H1 (cell line): Measurements from ENCODE around the gene BPI. TPM values are rescaled to one million over a fixed set of nuclear protein-coding genes. Genes with fewer than 3 reads are reported as not detected.

Experiments used
- CTCF ChIA-PET: fragments of 300-600 bp; sonication (Branson Sonifier 250); formaldehyde crosslinking; loops from one replicate; lab custom pipeline; 2021; ENCODE audit not compliant: partially characterized antibody; lab: Charles Lee
- POLR2A ChIA-PET: fragments of 300-600 bp; sonication (Branson Sonifier 250); formaldehyde crosslinking; loops from one replicate; lab custom pipeline; 2021; ENCODE audit warnings: inconsistent platforms; ENCODE audit not compliant: partially characterized antibody; lab: Charles Lee
- DNase-seq, 2 experiments: peaks; one replicate each; pipeline versions ENCODE4 v3.0.0 to v3.0.0-alpha.2; 2010 to 2022; ENCODE audit warnings: low spot score in 2 of 2, low read depth in 1 of 2, mixed read lengths in 1 of 2
- FAIRE-seq: peaks from 2 replicates; lab custom pipeline; 2011; peaks lifted over from hg19 to GRCh38; lab: Jason Lieb, UNC
- H2AFZ ChIP-seq: 2 replicates; pipeline ENCODE4 v1.8.1; 2012; ENCODE audit warnings: low read length, inconsistent platforms
- H2AK5ac ChIP-seq: 2 replicates; pipeline ENCODE4 v1.6.1; 2013; ENCODE audit warnings: low read depth, low read length
- H2BK120ac ChIP-seq: replicated peaks from 2 replicates; pipeline ENCODE3; 2013; ENCODE audit warnings: low read depth, low read length, inconsistent platforms
- H2BK12ac ChIP-seq: 2 replicates; pipeline ENCODE4 v1.6.1; 2013; ENCODE audit warnings: low read depth, low read length
- H2BK15ac ChIP-seq: 2 replicates; pipeline ENCODE4 v1.6.1; 2013; ENCODE audit warnings: low read length
- H2BK20ac ChIP-seq: 2 replicates; pipeline ENCODE4 v1.6.1; 2013; ENCODE audit warnings: low read length
- H2BK5ac ChIP-seq: 2 replicates; pipeline ENCODE4 v1.6.1; 2013; ENCODE audit warnings: low read depth, low read length
- H3K14ac ChIP-seq: 2 replicates; pipeline ENCODE4 v1.6.1; 2013; ENCODE audit warnings: inconsistent platforms; ENCODE audit not compliant: insufficient read length
- H3K18ac ChIP-seq: 2 replicates; pipeline ENCODE4 v1.6.1; 2013; ENCODE audit warnings: low read length; ENCODE audit errors: extremely low read depth
- H3K23ac ChIP-seq: 2 replicates; pipeline ENCODE4 v1.6.1; 2013; ENCODE audit warnings: inconsistent platforms; ENCODE audit not compliant: insufficient read length
- H3K23me2 ChIP-seq: 2 replicates; pipeline ENCODE4 v1.6.1; 2013; ENCODE audit warnings: low read depth, low read length
- H3K27ac ChIP-seq: 2 replicates; pipeline ENCODE4 v1.6.1; 2011; ENCODE audit warnings: low read depth, low read length, inconsistent platforms
- H3K27me3 ChIP-seq, 4 experiments: replicated peaks in 1 of 4; 1 replicate in 1 of 4; 2 replicates in 3 of 4; pipeline versions ENCODE4 v1.6.1 to v1.8.1; 2011 to 2013; ENCODE audit warnings: low read length in 3 of 4, mild to moderate bottlenecking in 3 of 4, inconsistent platforms in 2 of 4, mixed read lengths in 2 of 4, moderate library complexity in 1 of 4; ENCODE audit not compliant: control insufficient read depth in 3 of 4, insufficient read depth in 3 of 4; ENCODE audit errors: extremely low read depth in 1 of 4
- H3K36me3 ChIP-seq, 4 experiments: 2 replicates each; pipeline versions ENCODE4 v1.6.1 to v1.8.1; 2011 to 2013; ENCODE audit warnings: mild to moderate bottlenecking in 4 of 4, low read length in 3 of 4, moderate library complexity in 2 of 4, control low read depth in 1 of 4, inconsistent platforms in 1 of 4; ENCODE audit not compliant: insufficient read depth in 4 of 4, control insufficient read depth in 2 of 4
- H3K4ac ChIP-seq: replicated peaks from 2 replicates; pipeline ENCODE3; 2013; ENCODE audit warnings: low read length, low read depth, mixed read lengths, inconsistent platforms; ENCODE audit not compliant: insufficient read length
- H3K4me1 ChIP-seq, 4 experiments: replicated peaks in 1 of 4; 1 replicate in 1 of 4; 2 replicates in 3 of 4; pipeline versions ENCODE4 v1.6.1 to v1.8.1; 2011 to 2013; ENCODE audit warnings: low read length in 3 of 4, inconsistent platforms in 2 of 4, mixed read lengths in 1 of 4; ENCODE audit not compliant: insufficient read depth in 4 of 4, control insufficient read depth in 3 of 4
- H3K4me2 ChIP-seq, 2 experiments: 2 replicates each; pipeline versions ENCODE4 v1.6.1 to v1.8.1; 2011 to 2013; ENCODE audit warnings: low read depth in 2 of 2, low read length in 2 of 2, control low read depth in 1 of 2, inconsistent platforms in 1 of 2, mild to moderate bottlenecking in 1 of 2; ENCODE audit not compliant: insufficient read depth in 1 of 2
- H3K4me3 ChIP-seq, 4 experiments: fragments of 200-600, 300-600 bp in 1 of 4; sonication (generic), shearing (Covaris generic), sonication (Bioruptor Twin) in 1 of 4; 2 replicates each; pipeline versions ENCODE4 v1.5.1 to v1.8.1; 2011 to 2016; ENCODE audit warnings: low read length in 4 of 4, low read depth in 3 of 4, control low read depth in 2 of 4, inconsistent platforms in 2 of 4, mild to moderate bottlenecking in 2 of 4, mixed read lengths in 1 of 4, moderate library complexity in 1 of 4; ENCODE audit not compliant: insufficient read depth in 2 of 4; ENCODE audit errors: extremely low read depth in 1 of 4
- H3K56ac ChIP-seq: replicated peaks from 2 replicates; pipeline ENCODE3; 2013; ENCODE audit warnings: low read depth, mild to moderate bottlenecking, mixed read lengths, low read length, inconsistent platforms; ENCODE audit not compliant: insufficient read length
- H3K79me1 ChIP-seq: 2 replicates; pipeline ENCODE4 v1.6.1; 2013; ENCODE audit warnings: low read depth, low read length, control low read depth
- H3K79me2 ChIP-seq, 2 experiments: 2 replicates each; pipeline versions ENCODE4 v1.6.1 to v1.8.1; 2012 to 2013; ENCODE audit warnings: low read length in 2 of 2, mild to moderate bottlenecking in 2 of 2, inconsistent platforms in 1 of 2; ENCODE audit not compliant: insufficient read depth in 2 of 2, control insufficient read depth in 1 of 2
- H3K9ac ChIP-seq, 4 experiments: replicated peaks in 1 of 4; 1 replicate in 1 of 4; 2 replicates in 3 of 4; pipeline versions ENCODE4 v1.6.1 to v1.8.1; 2011 to 2013; ENCODE audit warnings: low read depth in 3 of 4, low read length in 3 of 4, control low read depth in 2 of 4, mild to moderate bottlenecking in 2 of 4, moderate library complexity in 2 of 4, inconsistent platforms in 1 of 4; ENCODE audit errors: extremely low read depth in 1 of 4
- H3K9me3 ChIP-seq, 2 experiments: 2 replicates each; pipeline versions ENCODE4 v1.6.1 to v1.8.1; 2012 to 2013; ENCODE audit warnings: mild to moderate bottlenecking in 2 of 2, moderate library complexity in 2 of 2, control low read depth in 1 of 2, inconsistent platforms in 1 of 2, low read depth in 1 of 2, low read length in 1 of 2, mixed read lengths in 1 of 2; ENCODE audit not compliant: insufficient read depth in 2 of 2
- H4K20me1 ChIP-seq, 2 experiments: replicated peaks in 1 of 2; 2 replicates each; pipeline versions ENCODE3 to v1.8.1; 2011 to 2013; ENCODE audit warnings: inconsistent platforms in 2 of 2, low read length in 2 of 2, mild to moderate bottlenecking in 1 of 2; ENCODE audit not compliant: insufficient read depth in 2 of 2, control insufficient read depth in 1 of 2
- H4K5ac ChIP-seq: 2 replicates; pipeline ENCODE4 v1.6.1; 2013; ENCODE audit warnings: low read length, low read depth, mixed read lengths, inconsistent platforms; ENCODE audit not compliant: insufficient read length
- H4K8ac ChIP-seq: 2 replicates; pipeline ENCODE4 v1.8.0; 2013; ENCODE audit warnings: mild to moderate bottlenecking, moderate library complexity, low read length, inconsistent platforms; ENCODE audit not compliant: insufficient read depth; ENCODE audit errors: extremely low read depth
- H4K91ac ChIP-seq: replicated peaks from 2 replicates; pipeline ENCODE3; 2013; ENCODE audit warnings: low read length, mixed read lengths, inconsistent platforms; ENCODE audit not compliant: insufficient read length
- CEBPB ChIP-seq: IDR thresholded peaks from 2 replicates; pipeline ENCODE4 v1.6.1; 2012; ENCODE audit warnings: low read depth, low read length
- HDAC2 ChIP-seq, 2 experiments: fragments of 300-600 bp in 1 of 2; sonication (generic) in 1 of 2; IDR thresholded peaks; 2 replicates each; pipeline ENCODE4 v1.6.1; 2011 to 2012; ENCODE audit warnings: low read depth in 2 of 2, low read length in 2 of 2, mild to moderate bottlenecking in 2 of 2, moderate library complexity in 2 of 2, borderline replicate concordance in 1 of 2, inconsistent platforms in 1 of 2
- JUN ChIP-seq: IDR thresholded peaks from 2 replicates; pipeline ENCODE4 v1.6.1; 2011; ENCODE audit warnings: low read depth, mild to moderate bottlenecking, improper control_type of control experiment, low read length
- KDM1A ChIP-seq: fragments of 200-600, 300-600 bp; sonication (generic); IDR thresholded peaks from 2 replicates; pipeline ENCODE4 v1.7.1; 2016; ENCODE audit warnings: mild to moderate bottlenecking, low read length, borderline replicate concordance
- KDM4A ChIP-seq: IDR thresholded peaks from one replicate; pipeline ENCODE4 v1.7.1; 2012; ENCODE audit warnings: low read depth, mild to moderate bottlenecking, moderate library complexity, low read length, inconsistent platforms; ENCODE audit not compliant: severe bottlenecking
- SIRT6 ChIP-seq: IDR thresholded peaks from one replicate; pipeline ENCODE4 v1.7.1; 2012; ENCODE audit warnings: low read length, inconsistent platforms
- WGBS, 2 experiments: shearing (Covaris generic) in 1 of 2; methylation state at CpG; one replicate each; pipeline versions ENCODE4 v1.1.6 to v1.1.7; 2013 to 2015; ENCODE audit warnings: low lambda C conversion rate in 2 of 2, mixed read lengths in 2 of 2, inconsistent platforms in 1 of 2, low coverage in 1 of 2, missing lambda C conversion rate in 1 of 2; ENCODE audit not compliant: insufficient replicate concordance in 2 of 2, insufficient coverage in 1 of 2, insufficient read length in 1 of 2; ENCODE audit errors: extremely low coverage in 1 of 2, missing lambda C conversion rate in 1 of 2; 5-methylcytosine and 5-hydroxymethylcytosine counted together
- polyA plus RNA-seq, 7 experiments: library from polyadenylated mRNA; depleted of rRNA in 3 of 7; stranded (reverse) in 5 of 7; unstranded in 2 of 7; fragments of >200 nt in 5 of 7; fragments of 200-250 nt in 2 of 7; gene quantifications; 1 replicate in 5 of 7; 2 replicates in 1 of 7; 4 replicates in 1 of 7; pipeline versions ENCODE4 v1.2.1 to v1.2.3, GENCODE V29; 2011 to 2013; ENCODE audit warnings: missing spikeins in 2 of 7, mixed read lengths in 2 of 7
- total RNA-seq: library from RNA; stranded (reverse); fragmentation: NEBNext Ultra II Directional; extraction: Animal tissue kit (Norgen Biotek cat#: 25700); gene quantifications from 2 replicates; pipeline ENCODE4 v1.2.1, GENCODE V29; 2021

Gene BPI
- total and polyA plus RNA-seq, 2 of the 8 experiments (the other 6 are each of a cell fraction or from before 2014, with no cell fraction given): not detected

DNA sequence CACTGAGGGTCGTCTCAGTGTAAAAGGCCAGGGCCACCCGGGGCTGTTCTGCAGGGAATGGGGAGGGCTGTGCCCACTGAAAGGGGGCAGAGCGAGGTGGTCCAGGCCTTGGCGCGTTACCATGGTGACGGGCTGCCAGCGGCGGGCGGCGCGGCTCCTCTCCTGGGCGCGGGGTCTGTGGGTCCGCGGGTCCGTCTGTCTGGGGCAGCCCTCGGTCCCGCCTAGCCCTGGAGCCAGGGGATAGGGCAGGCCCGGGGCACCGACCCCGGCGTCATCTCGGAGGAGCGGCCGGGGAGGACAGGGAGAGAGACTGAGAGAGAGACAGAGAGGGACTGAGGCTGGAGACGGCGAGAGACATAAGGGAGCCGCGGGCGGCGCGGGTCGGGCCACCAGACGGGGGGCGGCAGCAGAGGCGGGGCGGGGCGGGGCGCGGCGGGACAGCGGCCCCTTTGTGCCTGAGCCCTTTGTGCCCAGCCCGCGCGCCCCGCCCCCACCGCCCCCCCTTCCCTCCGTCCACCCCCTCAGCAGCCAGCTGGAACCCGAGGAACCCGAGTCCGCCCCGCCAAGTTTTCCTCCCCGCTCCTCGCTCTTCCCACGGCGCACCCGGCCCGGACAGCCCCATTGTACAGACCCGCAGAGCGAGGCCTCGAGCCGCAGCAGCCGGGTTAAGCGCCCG is 43.4 kb upstream of the BPI start, which contains the start of gene KIAA1755:
Gene KIAA1755, minus strand, starts transcription at position 358 of the 676 bp plus-strand sequence. Its CDS starts 235 bp downstream, at position 123.
- 10% methylated on average over 31 of the region's 65 CpGs; no CpG with 5 or more reads in 1 of the 2 experiments for WGBS, 2 experiments
- peak; percentile 86; the same call in 1 of the 2 replicates for TF ChIP-seq KDM1A
- TF ChIP-seq CEBPB: no peak
- TF ChIP-seq SIRT6: no peak
- no peak for TF ChIP-seq JUN
- 0 out of 4 replicates have a peak, but pooled peaks of 1 of the 2 experiments have one; percentile 76 for TF ChIP-seq HDAC2 (IDR thresholded peaks at IDR 0.05; ENCODE audit: borderline replicate concordance in 1 of 2, low read depth in 2 of 2, low read length in 2 of 2)
- peak; percentile 63 for TF ChIP-seq KDM4A
- ChIA-PET CTCF (interaction anchor here (0.8 to 1.7 kb wide), 2 partner anchors 39 to 44 kb away, joined by 3 to 5 read pairs; partner anchors contain the start of gene BPI), POLR2A (no interaction called here)
- peak within 1 kb of the TSS in 1 of 4 experiments; percentile 25; a peak in 2 of 7 replicates for H3K9ac ChIP-seq
- H2BK120ac ChIP-seq: no peak within 1 kb of the TSS
- H3K4ac ChIP-seq: no peak within 1 kb of the TSS
- H3K4me2 ChIP-seq: peak within 1 kb of the TSS; percentile 74 to 77
- peak within 1 kb of the TSS; percentile 45; the same call in 1 of the 2 replicates for H4K8ac ChIP-seq
- peak within 1 kb of the TSS; percentile 34 to 58 (median 44) for H3K4me3 ChIP-seq
- H3K79me1 ChIP-seq: no peaks in the 10 kb centered on the region
- H4K20me1 ChIP-seq: no peaks in the 10 kb centered on the region
- H3K4me1 ChIP-seq: peaks cover 0 to 5% (median 2%) of the 10 kb centered on the region in 4 experiments; a peak in 4 of 7 replicates
- H3K23me2 ChIP-seq: peaks cover 4% of the 10 kb centered on the region; the same call in 1 of the 2 replicates
- no peaks in the 10 kb centered on the region for H3K9me3 ChIP-seq
- H3K79me2 ChIP-seq: no peaks in the 10 kb centered on the region
- no peak within 1 kb of the TSS for H2BK20ac ChIP-seq
- no peak within 1 kb of the TSS for H4K91ac ChIP-seq
- H2AK5ac ChIP-seq: no peak within 1 kb of the TSS
- no peak within 1 kb of the TSS for H4K5ac ChIP-seq
- H2BK5ac ChIP-seq: no peak within 1 kb of the TSS
- peaks cover 3 to 18% (median 12%) of the 10 kb centered on the region in 4 experiments; a peak in 5 of 7 replicates for H3K27me3 ChIP-seq
- H2AFZ ChIP-seq: no peak within 1 kb of the TSS
- no peak within 1 kb of the TSS for H2BK15ac ChIP-seq
- no peak within 1 kb of the TSS for H3K14ac ChIP-seq
- H3K36me3 ChIP-seq: no peaks in the 10 kb centered on the region
- FAIRE-seq (no peak), DNase-seq (peak in 1 of 2 experiments; percentile 73)
- no peak within 1 kb of the TSS for H3K56ac ChIP-seq
- H3K18ac ChIP-seq: no peak within 1 kb of the TSS; the same call in 1 of the 2 replicates
- H3K23ac ChIP-seq: no peak within 1 kb of the TSS
- H2BK12ac ChIP-seq: no peak within 1 kb of the TSS
- no peak within 1 kb of the TSS for H3K27ac ChIP-seq
